Fibroblast of the aortic adventitia (primary cell): ENCODE data around the gene SLC9A1. TPM values are rescaled to one million over a fixed set of nuclear protein-coding genes. Genes with fewer than 3 reads are reported as not detected.

Experiments used
- DNase-seq: peaks from one replicate; pipeline ENCODE4 v3.0.0-alpha.2; 2010; ENCODE audit warnings: low read depth
- H3K4me3 ChIP-seq: 2 replicates; pipeline ENCODE4 v1.5.1; 2011; ENCODE audit warnings: low read depth, mild to moderate bottlenecking, control low read depth, low read length, moderate library complexity
- CTCF ChIP-seq: IDR thresholded peaks from 2 replicates; pipeline ENCODE4 v1.5.1; 2011; ENCODE audit warnings: mild to moderate bottlenecking, low read length, control low read depth, inconsistent platforms; ENCODE audit not compliant: insufficient read depth
- total RNA-seq: library from RNA; depleted of rRNA; stranded (reverse); fragments of >200 nt; gene quantifications from 2 replicates; pipeline ENCODE4 v1.2.3, GENCODE V29; 2012; ENCODE audit warnings: low replicate concordance

SLC9A1 gene
- total RNA-seq, 1 donor: 7.4 TPM

- H3K4me3 ChIP-seq: peak overlapping the region; percentile 81
- TF ChIP-seq CTCF: no peak
- DNase-seq: peak; percentile 25
Observed at GRCh38 chr1:27152004-27152828, 2.7 kb downstream of the SLC9A1 start.

- no peak for DNase-seq
- TF ChIP-seq CTCF: no peak
- H3K4me3 ChIP-seq: no peak overlapping the region
Observed at GRCh38 chr1:27150641-27151040, 4.3 kb downstream of the SLC9A1 start.

- no peak overlapping the region for H3K4me3 ChIP-seq
- no peak for DNase-seq
- TF ChIP-seq CTCF: no peak
Observed at GRCh38 chr1:27150183-27150582, 4.7 kb downstream of the SLC9A1 start.

DNA sequence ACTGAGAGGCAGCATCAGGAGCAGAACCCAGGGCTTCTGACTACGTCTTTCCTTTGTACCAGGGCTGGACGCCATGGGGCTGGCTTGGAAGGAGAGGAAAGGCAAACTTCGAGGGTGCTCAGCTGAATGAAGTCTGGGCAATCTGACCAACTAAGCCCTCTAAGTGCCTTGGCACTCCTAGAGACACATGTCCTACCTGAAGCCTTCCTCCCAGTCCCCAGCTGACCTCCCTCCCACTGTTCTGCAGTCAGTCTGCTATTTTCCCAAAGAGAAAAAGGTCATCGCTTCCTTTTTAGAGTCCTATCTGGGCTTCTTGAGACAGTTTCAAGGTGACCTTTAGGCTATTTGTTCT is 5.2 kb downstream of the SLC9A1 start:
- no peak for TF ChIP-seq CTCF
- no peak for DNase-seq
- H3K4me3 ChIP-seq: no peak overlapping the region

- no peak overlapping the region for H3K4me3 ChIP-seq
- no peak for DNase-seq
- no peak for TF ChIP-seq CTCF
Observed at GRCh38 chr1:27149084-27149761, 5.7 kb downstream of the SLC9A1 start.

DNA sequence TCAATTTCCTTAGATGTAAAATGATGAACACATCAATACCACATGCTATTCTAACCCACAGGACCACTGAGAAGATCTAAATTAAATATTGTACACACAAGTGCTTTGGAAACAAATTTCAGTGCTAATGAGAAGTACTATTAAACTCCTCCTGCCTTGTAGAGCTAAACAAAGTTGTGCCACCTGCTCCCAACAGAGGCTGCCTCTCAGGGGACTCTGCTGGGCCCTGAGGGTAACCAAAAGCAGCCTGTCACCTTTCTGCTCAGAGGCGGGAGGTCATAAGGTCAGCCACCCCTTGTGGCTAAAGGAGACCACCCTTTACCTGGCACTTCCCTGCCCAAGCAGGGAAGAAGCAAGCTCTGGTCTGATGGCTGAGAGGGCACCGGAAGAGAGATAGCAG is 6.3 kb downstream of the SLC9A1 start:
- no peak for DNase-seq
- H3K4me3 ChIP-seq: no peak overlapping the region
- no peak for TF ChIP-seq CTCF
